SK-MEL-5 (cell line): ENCODE measurements around the gene HSPA4. TPM values are rescaled to one million over a fixed set of nuclear protein-coding genes. Genes with fewer than 3 reads are reported as not detected.

Experiments
- DNase-seq: peaks from one replicate; pipeline ENCODE4 v3.0.0-alpha.2; 2016; ENCODE audit warnings: low read depth, low spot score
- in situ Hi-C: cut with HindIII; loops from 2 replicates; pipeline ENCODE4 v1.10.0; 2016; ENCODE audit warnings: low sequenced_read_pairs, high pct_unique_total_duplicates, low pct_unique_long_range_greater_than_20kb
- total RNA-seq: library from RNA; depleted of rRNA; stranded (reverse); fragments of >200 nt; shearing (Covaris generic); gene quantifications from 2 replicates; pipeline ENCODE4 v1.2.3, GENCODE V29; 2014

The HSPA4 gene
- total RNA-seq, 1 experiment from 2014 or later = 315 TPM

DNA sequence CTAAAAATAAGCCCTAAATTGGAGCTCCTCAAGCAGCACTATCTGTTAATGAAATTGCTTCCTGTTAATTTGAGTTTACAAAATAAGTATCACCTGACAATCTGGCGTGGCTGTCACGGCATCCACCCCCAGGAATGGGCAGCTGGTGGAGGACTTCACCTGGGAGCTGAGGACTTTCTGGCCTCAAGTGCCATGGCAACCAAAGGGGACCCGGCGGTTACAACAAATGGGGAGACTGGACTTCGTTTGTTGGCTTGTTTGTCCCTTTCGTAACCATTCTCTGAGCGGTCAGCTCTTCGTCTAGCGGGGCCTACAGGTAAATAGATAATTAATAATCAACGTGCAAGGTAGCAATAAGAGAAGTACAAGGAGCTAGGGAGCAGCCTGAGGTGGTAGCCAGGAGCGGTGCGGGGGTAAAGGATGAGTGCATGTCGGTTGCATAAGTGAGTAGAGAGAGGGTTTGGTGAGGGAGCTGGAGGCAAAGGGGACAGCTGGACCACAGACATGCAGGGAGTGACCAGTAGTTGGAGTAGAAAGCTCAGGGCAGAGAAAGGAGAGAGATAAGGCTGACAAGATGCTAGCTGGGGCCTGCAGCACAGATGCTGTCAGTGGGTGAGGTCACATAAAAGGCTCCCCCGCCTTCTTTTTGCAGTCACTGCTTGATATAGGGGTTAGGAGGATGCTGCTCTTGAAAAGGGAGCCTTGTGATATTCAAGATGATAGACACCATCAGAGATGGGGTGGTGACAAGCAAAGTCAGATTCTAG lies 62.5 kb downstream of the HSPA4 start:
- DNase-seq = no peak
- in situ Hi-C loops = no loop called here

DNA sequence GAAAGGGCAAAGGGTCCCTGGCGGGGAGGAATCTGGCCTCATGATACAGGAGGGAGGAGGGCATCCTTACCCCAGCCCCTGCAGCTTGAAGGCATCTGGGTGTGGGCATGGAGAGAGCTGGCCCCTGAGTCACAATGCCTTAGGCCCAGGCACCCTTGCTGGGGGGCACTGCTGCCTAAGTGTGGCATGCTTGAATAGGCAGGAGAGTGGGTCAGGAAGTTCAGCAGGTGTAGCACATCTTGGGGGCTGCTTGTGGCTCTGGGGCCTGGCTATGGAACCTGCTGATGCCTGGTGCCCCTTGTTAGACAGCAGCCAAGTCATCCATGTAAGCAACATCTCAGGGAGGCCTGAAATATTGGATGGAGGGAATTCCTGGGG lies 63.1 kb downstream of the HSPA4 start:
- no peak for DNase-seq
- in situ Hi-C loops = no loop called here

DNA sequence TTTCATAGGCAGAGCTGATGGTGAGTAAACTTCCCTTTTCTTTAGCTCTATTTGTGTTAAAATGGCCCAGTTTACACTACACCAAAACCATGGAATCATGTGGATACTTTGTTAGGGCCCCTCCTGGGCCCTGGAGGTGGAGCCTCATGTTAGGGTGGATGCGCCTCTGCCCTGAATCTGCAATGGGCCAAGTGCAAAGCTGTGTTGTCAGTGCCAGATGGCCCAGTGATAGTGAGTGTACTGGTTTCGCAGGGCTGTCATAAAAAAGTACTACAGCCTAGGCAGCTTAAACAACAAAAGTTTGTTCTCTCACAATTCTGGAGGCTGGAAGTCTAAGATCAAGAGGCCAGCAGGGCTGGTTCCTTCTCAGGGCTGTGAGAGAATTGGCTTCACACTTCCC lies 64.8 kb downstream of the HSPA4 start:
- in situ Hi-C loops = no loop called here
- DNase-seq = no peak

DNA sequence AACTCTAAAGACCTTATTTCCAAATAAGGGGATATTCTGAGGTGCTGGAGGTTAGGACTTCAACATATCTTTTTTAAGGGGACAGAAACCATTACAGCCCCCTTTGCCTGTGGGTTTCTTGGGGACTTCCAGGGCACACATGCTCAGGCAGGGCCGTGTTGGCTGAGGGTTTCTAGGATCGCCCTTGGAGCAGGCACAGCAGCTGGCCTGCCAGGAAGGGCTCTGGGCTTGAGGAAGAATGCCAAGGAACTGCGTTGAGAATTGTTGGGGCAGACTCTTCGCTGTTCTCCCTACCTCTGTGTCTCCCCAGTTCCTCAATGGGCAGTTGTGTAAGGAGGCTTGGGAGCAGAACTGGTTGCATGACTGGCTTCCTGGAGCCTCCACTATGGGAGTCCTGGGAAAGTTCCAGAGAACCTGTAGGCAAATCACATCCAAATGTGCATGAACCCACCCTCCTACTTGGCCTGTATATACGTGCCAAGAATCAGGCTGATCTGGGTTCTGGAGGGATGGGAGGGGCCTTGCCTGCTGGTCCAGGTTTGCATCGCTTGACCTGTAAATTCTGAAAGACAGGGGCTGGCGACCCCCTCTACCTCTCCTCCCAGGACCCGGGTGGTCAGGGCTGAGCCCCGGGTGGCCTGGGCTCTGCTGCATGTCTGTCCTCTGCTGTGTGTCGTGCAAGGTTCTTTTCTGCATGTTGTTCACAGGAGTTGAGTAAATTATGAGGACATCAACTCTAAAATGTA lies 65.5 kb downstream of the HSPA4 start:
- in situ Hi-C loops = no loop called here
- DNase-seq = no peak

- in situ Hi-C loops = no loop called here
- DNase-seq = no peak
These were observed 66.2 kb downstream of the HSPA4 start for GRCh38 chr5:133117912-133118445.

GRCh38 chr5:133118741-133119140 lies 66.9 kb downstream of the HSPA4 start:
- in situ Hi-C loops = no loop called here
- no peak for DNase-seq

- no peak for DNase-seq
- in situ Hi-C loops = no loop called here
These were observed 67.5 kb downstream of the HSPA4 start for GRCh38 chr5:133119233-133119711.

- DNase-seq = no peak
- in situ Hi-C loops = no loop called here
These were observed 68.4 kb downstream of the HSPA4 start for GRCh38 chr5:133120156-133120750.

DNA sequence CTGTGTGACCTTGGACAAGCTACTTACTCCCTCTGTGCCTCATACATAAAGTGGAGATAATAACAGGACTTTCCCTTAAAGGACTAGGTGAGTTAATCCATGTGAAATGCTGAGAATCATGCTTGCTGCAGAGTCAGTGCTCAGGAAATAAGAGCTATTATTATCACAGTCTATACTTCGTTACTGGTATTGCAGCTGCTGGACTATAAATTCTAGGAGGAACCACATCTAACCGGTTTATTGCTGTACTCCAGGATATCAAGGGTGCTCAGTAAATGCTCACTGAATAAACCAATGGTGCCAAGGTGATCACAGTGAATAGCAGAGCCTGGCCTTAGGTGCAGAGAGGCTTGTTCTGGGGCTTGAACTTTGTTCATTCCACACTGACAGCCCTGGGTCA lies 69.3 kb downstream of the HSPA4 start:
- in situ Hi-C loops = no loop called here
- no peak for DNase-seq

DNA sequence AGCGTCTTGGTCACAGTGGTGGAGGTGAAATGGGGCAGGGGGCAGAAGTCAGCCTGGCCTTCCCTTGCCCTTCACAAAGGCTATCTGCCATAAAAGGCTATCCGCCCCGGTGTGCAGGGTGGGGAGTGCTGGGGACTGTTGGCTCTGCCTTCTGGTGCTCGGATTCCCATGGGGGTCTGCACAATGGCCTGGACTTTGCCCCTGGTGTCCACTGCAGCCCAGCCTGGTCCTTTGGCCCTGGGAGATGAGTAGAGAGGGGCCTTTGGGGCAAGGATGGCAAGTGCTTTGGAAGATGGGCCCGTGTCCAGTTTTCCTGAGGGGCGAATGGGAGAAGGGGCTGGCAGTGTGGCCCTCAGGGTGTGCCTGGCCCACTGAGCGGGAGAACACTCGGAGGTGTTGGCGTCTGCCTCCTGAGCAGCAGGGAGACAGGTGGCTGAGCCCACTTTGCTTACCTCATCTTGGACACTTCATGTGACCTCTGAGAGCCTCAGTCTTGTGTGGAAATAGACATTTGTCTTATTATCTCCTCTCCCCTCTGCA lies 69.9 kb downstream of the HSPA4 start:
- no peak for DNase-seq
- in situ Hi-C loops = no loop called here

- no peak for DNase-seq
- in situ Hi-C loops = no loop called here
These were observed 70.9 kb downstream of the HSPA4 start for GRCh38 chr5:133122711-133123110.

DNA sequence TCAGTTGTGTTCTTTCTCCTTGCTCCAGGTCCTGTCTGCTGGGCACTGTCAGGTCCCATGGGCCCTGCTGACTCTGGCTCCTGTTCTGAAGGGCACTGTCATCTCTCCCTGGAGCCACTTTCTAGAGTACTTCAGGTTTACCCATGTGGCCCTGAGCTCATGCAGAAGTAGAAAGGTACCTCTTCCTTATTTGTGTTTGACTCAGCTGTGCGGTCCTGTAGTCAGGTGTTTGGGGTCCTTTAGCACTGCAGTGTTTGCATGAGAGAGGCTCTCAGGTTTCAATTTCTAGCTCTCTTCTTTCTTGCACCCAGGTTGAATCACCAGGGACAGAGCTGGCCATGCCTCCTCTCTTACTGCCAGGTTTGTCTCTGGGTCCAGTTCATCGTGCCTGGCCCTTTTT lies 71.5 kb downstream of the HSPA4 start:
- in situ Hi-C loops = no loop called here
- no peak for DNase-seq

DNA sequence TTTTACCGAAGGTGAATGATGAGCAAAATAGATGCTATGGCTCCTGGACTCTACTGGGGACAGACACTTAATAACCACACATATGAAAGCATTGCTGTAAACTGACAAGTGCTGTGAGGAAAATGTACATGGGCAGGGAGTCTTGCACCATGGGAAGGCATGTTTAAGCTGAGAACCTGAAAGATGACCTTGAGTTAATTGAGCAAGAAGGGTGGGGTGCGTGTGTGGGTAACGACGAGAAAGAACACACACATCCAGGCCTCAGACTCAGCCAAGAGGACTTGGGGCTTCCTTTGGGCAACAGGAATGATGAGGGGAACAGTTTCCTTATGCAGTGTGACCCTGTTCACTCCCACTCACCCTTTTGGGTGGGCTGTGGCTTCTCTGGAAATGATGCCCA lies 73.1 kb downstream of the HSPA4 start:
- in situ Hi-C loops = no loop called here
- DNase-seq = no peak

- in situ Hi-C loops = no loop called here
- DNase-seq = peak; percentile 85
These were observed 76.3 kb downstream of the HSPA4 start for GRCh38 chr5:133128066-133128465.

GRCh38 chr5:133129289-133129688 lies 77.5 kb downstream of the HSPA4 start:
- in situ Hi-C loops = no loop called here
- DNase-seq = no peak

GRCh38 chr5:133129950-133130349 lies 78.1 kb downstream of the HSPA4 start:
- DNase-seq = no peak
- in situ Hi-C loops = no loop called here

DNA sequence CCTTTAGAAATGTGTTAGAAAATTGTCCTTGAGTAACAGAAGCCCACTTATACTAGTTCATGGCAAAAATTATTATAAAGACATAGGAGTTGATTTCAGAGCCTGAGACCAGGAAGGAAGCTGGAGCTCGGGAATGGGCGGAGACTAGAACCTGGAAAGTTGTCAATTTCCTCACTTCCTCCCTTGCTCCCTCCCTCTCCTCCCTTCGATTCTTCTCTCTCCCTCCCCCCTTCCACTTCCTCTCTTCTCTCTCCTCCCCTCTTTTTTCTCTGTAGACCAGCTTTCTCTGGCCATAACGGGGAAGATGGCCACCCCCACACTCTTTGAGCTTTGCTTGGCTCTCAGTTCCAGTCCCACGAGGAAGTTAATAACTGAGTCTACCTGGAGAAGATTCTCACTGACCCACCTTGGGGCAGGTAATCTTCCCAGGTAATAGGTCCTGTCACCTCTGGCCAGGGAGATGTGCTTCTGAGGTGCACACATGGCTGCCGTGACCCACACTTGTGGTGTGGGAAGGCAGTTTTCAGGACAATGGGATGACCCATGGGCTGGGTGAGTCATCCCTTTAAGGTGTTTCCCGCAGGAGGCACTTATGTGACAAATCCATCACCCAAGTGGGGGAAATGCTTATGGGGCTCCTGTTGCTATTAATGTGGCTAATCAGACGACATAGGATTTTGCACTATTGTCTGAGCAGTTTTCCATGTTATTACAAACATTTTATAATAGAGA lies 78.7 kb downstream of the HSPA4 start:
- in situ Hi-C loops = no loop called here
- DNase-seq = peak; percentile 10

DNA sequence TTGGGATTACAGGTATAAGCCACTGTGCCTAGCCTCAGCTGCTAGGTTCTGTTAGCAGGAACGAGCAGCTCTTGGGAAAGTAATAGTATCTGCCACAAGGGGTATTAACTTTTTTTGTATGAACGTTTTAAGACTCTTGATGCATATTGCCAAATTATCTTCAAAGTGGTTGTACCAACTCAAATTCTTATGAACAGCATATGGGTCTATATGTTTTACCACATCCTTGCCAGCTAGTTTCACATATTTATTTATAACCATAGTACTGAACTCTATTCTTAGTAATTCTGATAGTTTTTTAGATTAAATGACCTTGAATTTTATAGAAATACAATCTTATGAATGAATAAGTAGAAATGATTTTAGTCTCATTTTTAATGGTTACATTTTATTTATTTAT lies 80.9 kb downstream of the HSPA4 start:
- no peak for DNase-seq
- in situ Hi-C loops = no loop called here
